Purkinje cell (primary cell): ENCODE measurements around the gene GPR75. TPM values are rescaled to one million over a fixed set of nuclear protein-coding genes. Genes with fewer than 3 reads are reported as not detected.

Source experiments
- polyA plus RNA-seq: library from polyadenylated mRNA; unstranded; fragments of >200 nt; fragmentation: Nextera tagmentation; gene quantifications from 2 replicates; pipeline ENCODE4 v1.2.1, GENCODE V29; 2014

The GPR75 gene
- 1.1 and 1.5 TPM in 2 replicates for polyA plus RNA-seq

GRCh38 chr2:53859206-53860181 lies at the start of gene GPR75:
Gene GPR75 (minus strand): TSS chr2:53859967. CDS start chr2:53854756, 5,211 bp downstream.

Other genes starting within 250 kb of the GPR75 start
- gene CHAC2, start 92.2 kb downstream of the GPR75 start, polyA plus RNA-seq: 6.1 and 14.2 TPM in 2 replicates
- 40.3 and 48.4 TPM in 2 replicates for gene ASB3, start 73.0 kb downstream of the GPR75 start, polyA plus RNA-seq
- 168 and 198 TPM in 2 replicates for gene ERLEC1, start 72.9 kb downstream of the GPR75 start, polyA plus RNA-seq
- 9.7 and 11.4 TPM in 2 replicates for gene PSME4, start 111.0 kb upstream of the GPR75 start, polyA plus RNA-seq